A549 (cell line): Measurements from ENCODE around the gene VPS35L. TPM values are rescaled to one million over a fixed set of nuclear protein-coding genes. Genes with fewer than 3 reads are reported as not detected.
A peak's percentile ranks its signal among the peaks of the same experiment; 100 is the strongest.

Experiments used
- ATAC-seq, 2 experiments: fragments of 200-7000 bp in 1 of 2; fragments of >200 bp in 1 of 2; cut with Nextera tagmentation in 1 of 2; cut with Tn5 transposase in 1 of 2; 3 replicates each; pipeline versions ENCODE4 v1.8.0 to v1.9.1; 2018 to 2020; ENCODE audit warnings: mild to moderate bottlenecking in 1 of 2, moderate library complexity in 1 of 2
- CTCF ChIA-PET: fragments of 300-600 bp; sonication (Branson Sonifier 250); formaldehyde crosslinking; extraction: SDS; loops from one replicate; lab custom pipeline; 2021; ENCODE audit warnings: antibody characterized with exemption, inconsistent platforms; lab: Yijun Ruan, JAX
- POLR2A ChIA-PET: fragments of 350-600 bp; formaldehyde crosslinking; extraction: SDS; loops from one replicate; lab custom pipeline; 2021; ENCODE audit warnings: antibody characterized with exemption, inconsistent platforms; lab: Yijun Ruan, JAX
- DNase-seq, 2 experiments: peaks; one replicate each; pipeline versions ENCODE4 v3.0.0 to v3.0.0-alpha.2; 2011 to 2016; ENCODE audit warnings: low read depth in 1 of 2, low spot score in 1 of 2
- FAIRE-seq: peaks from 2 replicates; lab custom pipeline; 2011; peaks lifted over from hg19 to GRCh38; lab: Jason Lieb, UNC
- H3K27ac ChIP-seq, 2 experiments: fragments of >200 bp; sonication (Bioruptor Twin); formaldehyde crosslinking; 3 replicates each; pipeline ENCODE4 v1.5.1; 2016 to 2017
- H3K4me1 ChIP-seq: fragments of >200 bp; sonication (Bioruptor Twin); formaldehyde crosslinking; 3 replicates; pipeline ENCODE4 v1.6.1; 2016
- H3K4me2 ChIP-seq: fragments of >200 bp; sonication (Bioruptor Twin); formaldehyde crosslinking; 3 replicates; pipeline ENCODE4 v1.6.1; 2016
- H3K4me3 ChIP-seq: fragments of >200 bp; sonication (Bioruptor Twin); formaldehyde crosslinking; 3 replicates; pipeline ENCODE4 v1.5.1; 2016
- H3K9me3 ChIP-seq: fragments of >200 bp; sonication (Bioruptor Twin); formaldehyde crosslinking; 3 replicates; pipeline ENCODE4 v1.6.1; 2016
- BCL3 ChIP-seq: fragments of >200 bp; sonication (Bioruptor Twin); formaldehyde crosslinking; IDR thresholded peaks from 3 replicates; pipeline ENCODE4 v1.6.1; 2016
- CBX8 ChIP-seq: fragments of 200-600 bp; sonication (generic); IDR thresholded peaks from 2 replicates; pipeline ENCODE4 v1.6.1; 2016
- CEBPB ChIP-seq, 2 experiments: fragments of >200 bp in 1 of 2; sonication (Bioruptor Twin) in 1 of 2; formaldehyde crosslinking in 1 of 2; IDR thresholded peaks; 2 replicates each; pipeline ENCODE4 v1.6.1; 2012 to 2016
- CHD2 ChIP-seq: fragments of 150-350 bp; IDR thresholded peaks from 2 replicates; pipeline ENCODE4 v1.6.1; 2014; ENCODE audit warnings: low read length; ENCODE audit not compliant: partially characterized antibody
- E2F6 ChIP-seq: IDR thresholded peaks from 2 replicates; pipeline ENCODE4 v1.6.1; 2012; ENCODE audit warnings: low read depth, borderline replicate concordance
- EHF ChIP-seq: fragments of 250-450 bp; sonication (Bioruptor Pico); IDR thresholded peaks from 2 replicates; pipeline ENCODE4 v1.5.0; 2020; ENCODE audit warnings: mild to moderate bottlenecking
- ESRRA ChIP-seq: fragments of 150-350 bp; IDR thresholded peaks from 2 replicates; pipeline ENCODE4 v1.6.1; 2014; ENCODE audit warnings: mild to moderate bottlenecking, low read length, borderline replicate concordance
- HDAC2 ChIP-seq: fragments of 200-600 bp; sonication (generic); IDR thresholded peaks from 2 replicates; pipeline ENCODE4 v1.6.1; 2016
- HES2 ChIP-seq: fragments of >200 bp; sonication (Bioruptor Twin); formaldehyde crosslinking; IDR thresholded peaks from 2 replicates; pipeline ENCODE4 v1.6.1; 2016
- HMGXB4 ChIP-seq: fragments of 250-450 bp; sonication (Bioruptor Pico); IDR thresholded peaks from 2 replicates; pipeline ENCODE4 v1.5.0; 2021; ENCODE audit warnings: mild to moderate bottlenecking, moderate library complexity, borderline replicate concordance
- JUN ChIP-seq, 2 experiments: fragments of >200 bp; sonication (Bioruptor Twin); formaldehyde crosslinking; IDR thresholded peaks; 2 replicates in 1 of 2; 3 replicates in 1 of 2; pipeline ENCODE4 v1.6.1; 2016 to 2017
- KDM1A ChIP-seq: fragments of 200-600 bp; sonication (generic); IDR thresholded peaks from 2 replicates; pipeline ENCODE4 v1.6.1; 2016; ENCODE audit warnings: low read depth, mild to moderate bottlenecking
- MAFK ChIP-seq: fragments of 450-650 bp; IDR thresholded peaks from 2 replicates; pipeline ENCODE4 v1.6.1; 2014; ENCODE audit not compliant: partially characterized antibody
- MAX ChIP-seq: IDR thresholded peaks from 2 replicates; pipeline ENCODE4 v1.6.1; 2012
- MAZ ChIP-seq: fragments of 150-350 bp; IDR thresholded peaks from 2 replicates; pipeline ENCODE4 v1.6.1; 2014; ENCODE audit warnings: antibody characterized with exemption, low read depth, low read length, borderline replicate concordance
- NFE2L2 ChIP-seq: fragments of 150-350 bp; conservative IDR thresholded peaks from 2 replicates; pipeline ENCODE4 v1.6.1; 2014; ENCODE audit warnings: low read length
- NR3C1 ChIP-seq: fragments of >200 bp; sonication (Bioruptor Twin); formaldehyde crosslinking; IDR thresholded peaks from 3 replicates; pipeline ENCODE4 v1.6.1; 2017
- PBX3 ChIP-seq: IDR thresholded peaks from 2 replicates; pipeline ENCODE4 v1.6.1; 2012
- POLR2AphosphoS2 ChIP-seq: conservative IDR thresholded peaks from 2 replicates; pipeline ENCODE4 v1.6.1; 2012; ENCODE audit warnings: low read length, improper control_type of control experiment, inconsistent platforms
- RARB ChIP-seq: fragments of 250-450 bp; sonication (Bioruptor Pico); IDR thresholded peaks from 2 replicates; pipeline ENCODE4 v1.8.0; 2021; ENCODE audit warnings: mild to moderate bottlenecking, moderate library complexity
- REST ChIP-seq: fragments of 200-600 bp; sonication (generic); IDR thresholded peaks from 2 replicates; pipeline ENCODE4 v1.6.1; 2016; ENCODE audit warnings: antibody characterized with exemption, mild to moderate bottlenecking, moderate library complexity
- SREBF2 ChIP-seq: fragments of 450-650 bp; IDR thresholded peaks from 2 replicates; pipeline ENCODE4 v1.6.1; 2014; ENCODE audit warnings: mild to moderate bottlenecking, moderate library complexity
- USF2 ChIP-seq: fragments of 450-650 bp; IDR thresholded peaks from 2 replicates; pipeline ENCODE4 v1.6.1; 2014; ENCODE audit warnings: antibody characterized with exemption
- ZC3H11A ChIP-seq: fragments of 450-650 bp; IDR thresholded peaks from 2 replicates; pipeline ENCODE4 v1.6.1; 2014; ENCODE audit warnings: antibody characterized with exemption, mild to moderate bottlenecking
- ZSCAN20 ChIP-seq: fragments of 250-450 bp; sonication (Bioruptor Pico); IDR thresholded peaks from 2 replicates; pipeline ENCODE4 v1.8.0; 2022; ENCODE audit warnings: mild to moderate bottlenecking, moderate library complexity
- WGBS: methylation state at CpG from one replicate; pipeline ENCODE4 v1.1.6; 2017; ENCODE audit errors: missing lambda C conversion rate; 5-methylcytosine and 5-hydroxymethylcytosine counted together
- polyA plus RNA-seq, 4 experiments: library from polyadenylated mRNA; depleted of rRNA in 3 of 4; stranded (reverse); fragments of >200 nt; fragmentation: RNase III in 1 of 4; extraction: RNeasy Plus Mini Kit Qiagen cat#74134 plus additional on column Dnase treatment in 1 of 4; gene quantifications; 2 replicates in 3 of 4; 3 replicates in 1 of 4; pipeline ENCODE4 v1.2.3, GENCODE V29; 2011 to 2017

Gene VPS35L
- polyA plus RNA-seq, 2 of the 4 experiments (the other 2 are of a cell fraction) = 38.4 to 47.7 TPM

GRCh38 chr16:19609359-19609758 lies 53.9 kb downstream of the VPS35L start:
- peak overlapping the region; percentile 21 to 72; a peak in 4 of 6 replicates for H3K27ac ChIP-seq
- H3K4me2 ChIP-seq = 0 out of 3 replicates have a peak overlapping the region, but pooled peaks have one; percentile 22
- ATAC-seq (no peak), FAIRE-seq (no peak), DNase-seq (peak in 1 of 2 experiments; percentile 8)
- H3K4me3 ChIP-seq = no peak overlapping the region
- H3K4me1 ChIP-seq = peaks cover 20% of the 10 kb centered on the region
- WGBS = 72% methylated on average over 5 of the region's 5 CpGs
- CTCF ChIA-PET = interaction anchor here (1.0 to 2.4 kb wide), 3 partner anchors 8 to 277 kb away, joined by 3 to 9 read pairs (median 4); no protein-coding TSS in a partner anchor
- TF ChIP-seq CHD2 (no peak), HDAC2 (no peak), SREBF2 (no peak), MAFK (peak; percentile 94), JUN (IDR thresholded peaks at IDR 0.05) (no peak), NFE2L2 (peak; percentile 89), EHF (CRISPR knock-in tag) (no peak)
- no peaks in the 10 kb centered on the region for H3K9me3 ChIP-seq
- POLR2A ChIA-PET = interaction anchor here (0.6 kb wide), 1 partner anchor 86 kb away, joined by 3 read pairs; no protein-coding TSS in a partner anchor

- WGBS = 96% methylated on average over 13 of the region's 13 CpGs
- TF ChIP-seq BCL3 (no peak), CEBPB (IDR thresholded peaks at IDR 0.05) (no peak), RARB (no peak), POLR2AphosphoS2 (no peak), ESRRA (no peak), KDM1A (no peak), JUN (IDR thresholded peaks at IDR 0.05) (no peak), MAX (no peak), HMGXB4 (CRISPR knock-in tag) (no peak), MAZ (no peak), CBX8 (no peak), USF2 (no peak), PBX3 (no peak), ZSCAN20 (no peak), HES2 (no peak), ZC3H11A (no peak), REST (no peak), E2F6 (no peak), HDAC2 (no peak), NR3C1 (no peak)
- H3K4me3 ChIP-seq = no peak overlapping the region
- H3K4me2 ChIP-seq = no peak overlapping the region
- H3K9me3 ChIP-seq = no peaks in the 10 kb centered on the region
- FAIRE-seq = no peak
- H3K4me1 ChIP-seq = peaks cover 20% of the 10 kb centered on the region
- DNase-seq = no peak
- ChIA-PET CTCF (interaction anchor here (0.9 to 2.1 kb wide), 3 partner anchors 9 to 54 kb away, joined by 3 to 18 read pairs (median 3); partner anchors contain the start of gene VPS35L), POLR2A (no interaction called here)
- no peak for ATAC-seq
- no peak overlapping the region for H3K27ac ChIP-seq
Measured at GRCh38 chr16:19610200-19610599, 54.7 kb downstream of the VPS35L start.
